Common myeloid progenitor, CD34-positive (primary cell): Measurements from ENCODE around the gene CASKIN2.

Experiments used
- CTCF ChIA-PET: fragments of 350-600 bp; sonication (Branson Sonifier 250); formaldehyde crosslinking; loops from one replicate; lab custom pipeline; 2021; ENCODE audit warnings: antibody characterized with exemption; lab: Charles Lee
- POLR2A ChIA-PET: fragments of 350-600 bp; sonication (Branson Sonifier 250); formaldehyde crosslinking; loops from one replicate; lab custom pipeline; 2021; ENCODE audit warnings: antibody characterized with exemption; lab: Charles Lee
- DNase-seq, 3 donors: peaks; one replicate each; pipeline versions ENCODE4 v3.0.0 to v3.0.0-alpha.2; 2013
- H3K27ac ChIP-seq, 2 experiments: 1 replicate in 1 of 2; 2 replicates in 1 of 2; pipeline ENCODE4 v1.7.0; 2013; ENCODE audit warnings: inconsistent platforms in 2 of 2, low read length in 2 of 2, mild to moderate bottlenecking in 2 of 2, low read depth in 1 of 2, moderate library complexity in 1 of 2; ENCODE audit not compliant: severe bottlenecking in 2 of 2, insufficient read depth in 1 of 2, poor library complexity in 1 of 2
- H3K27me3 ChIP-seq, 5 experiments: replicated peaks in 2 of 5; 1 replicate in 3 of 5; 2 replicates in 2 of 5; pipeline versions ENCODE4 v1.6.1 to v1.7.0; 2013; ENCODE audit warnings: low read length in 4 of 5, mild to moderate bottlenecking in 2 of 5, moderate library complexity in 2 of 5, inconsistent platforms in 1 of 5; ENCODE audit not compliant: insufficient read depth in 5 of 5, control insufficient read depth in 4 of 5
- H3K36me3 ChIP-seq, 4 experiments: 1 replicate in 2 of 4; 2 replicates in 2 of 4; pipeline versions ENCODE4 v1.6.1 to v1.7.0; 2013; ENCODE audit warnings: low read length in 3 of 4, control low read depth in 1 of 4, mild to moderate bottlenecking in 1 of 4; ENCODE audit not compliant: control insufficient read depth in 4 of 4, insufficient read depth in 4 of 4
- H3K4me1 ChIP-seq, 4 experiments: 1 replicate in 3 of 4; 2 replicates in 1 of 4; pipeline versions ENCODE4 v1.6.1 to v1.7.1; 2013; ENCODE audit warnings: low read length in 3 of 4, mild to moderate bottlenecking in 3 of 4, control low read depth in 1 of 4, inconsistent platforms in 1 of 4, moderate library complexity in 1 of 4; ENCODE audit not compliant: control insufficient read depth in 4 of 4, insufficient read depth in 4 of 4; ENCODE audit errors: control extremely low read depth in 1 of 4
- H3K4me3 ChIP-seq, 7 experiments: 1 replicate in 4 of 7; 2 replicates in 3 of 7; pipeline versions ENCODE4 v1.5.1 to v1.7.0; 2013; ENCODE audit warnings: mild to moderate bottlenecking in 7 of 7, low read length in 6 of 7, moderate library complexity in 6 of 7, inconsistent platforms in 2 of 7, low read depth in 2 of 7, control low read depth in 1 of 7; ENCODE audit not compliant: insufficient read depth in 4 of 7, control insufficient read depth in 1 of 7; ENCODE audit errors: extremely low read depth in 1 of 7
- H3K9me3 ChIP-seq, 5 experiments: 1 replicate in 4 of 5; 2 replicates in 1 of 5; pipeline versions ENCODE4 v1.6.1 to v1.7.1; 2013; ENCODE audit warnings: low read length in 4 of 5, mild to moderate bottlenecking in 2 of 5, inconsistent platforms in 1 of 5, low read depth in 1 of 5, moderate library complexity in 1 of 5; ENCODE audit not compliant: control insufficient read depth in 4 of 5, insufficient read depth in 2 of 5; ENCODE audit errors: control extremely low read depth in 1 of 5
- WGBS: methylation state at CpG from one replicate; pipeline ENCODE4 v1.1.5; 2013; ENCODE audit not compliant: insufficient coverage; 5-methylcytosine and 5-hydroxymethylcytosine counted together

Gene CASKIN2

DNA sequence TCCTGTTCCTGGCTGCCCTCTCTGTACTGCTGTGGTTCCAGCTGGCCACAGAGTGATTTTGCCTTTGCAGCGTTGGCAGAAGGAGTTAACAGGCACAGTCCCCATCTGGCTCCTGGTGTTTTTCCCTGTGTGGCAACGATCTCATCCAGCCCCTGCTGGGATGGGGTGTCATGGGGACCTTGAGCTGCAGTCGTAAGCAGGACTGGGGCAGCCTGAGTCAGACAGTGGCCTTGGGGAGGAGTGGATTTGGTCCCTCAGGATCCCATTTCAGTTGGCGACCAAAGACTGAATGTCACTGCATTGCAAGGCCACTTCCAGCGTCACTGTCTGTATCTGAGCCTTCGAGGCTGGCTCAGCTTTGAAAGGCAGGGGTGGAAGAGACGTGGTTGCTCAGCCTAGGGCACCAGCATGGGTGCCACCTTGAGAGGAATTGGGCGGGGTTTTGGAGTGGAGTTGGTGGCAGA lies 47.0 kb downstream of the CASKIN2 start:
- H3K4me1 ChIP-seq, result no peaks in the 10 kb centered on the region
- POLR2A ChIA-PET, result no interaction called here
- CTCF ChIA-PET, result interaction anchor here (2.2 kb wide), 1 partner anchor 10 kb away, joined by 7 read pairs; no protein-coding TSS in a partner anchor
- H3K27me3 ChIP-seq, result no peaks in the 10 kb centered on the region
- no peaks in the 10 kb centered on the region for H3K9me3 ChIP-seq
- no peak overlapping the region for H3K4me3 ChIP-seq
- no peak overlapping the region for H3K27ac ChIP-seq
- peaks cover 0 to 24% (median 15%) of the 10 kb centered on the region in 4 experiments for H3K36me3 ChIP-seq
- WGBS, result 98% methylated on average over 8 of the region's 8 CpGs
- no peak for DNase-seq

DNA sequence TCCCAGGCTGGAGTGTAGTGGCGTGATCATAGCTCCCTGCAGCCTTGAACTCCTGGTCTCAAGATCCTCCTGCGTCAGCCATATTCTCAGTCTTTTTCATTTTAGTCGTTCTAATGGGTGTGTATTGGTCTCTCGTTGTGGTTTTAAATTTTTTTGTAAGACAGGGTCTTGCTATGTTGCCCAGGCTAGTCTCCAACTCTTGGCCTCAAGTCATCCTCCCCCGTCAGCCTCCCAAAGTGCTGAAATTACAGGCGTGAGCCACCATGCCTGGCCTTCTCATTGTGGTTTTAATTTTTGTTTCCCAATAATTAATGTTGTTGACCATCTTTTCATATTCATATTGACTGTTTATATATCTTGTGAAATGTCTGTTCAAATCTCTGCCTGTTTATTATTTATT lies 50.3 kb downstream of the CASKIN2 start:
- WGBS, result no CpG with 5 or more reads among the region's 6 CpGs
- CTCF ChIA-PET, result interaction anchor here (0.8 to 1.8 kb wide), 4 partner anchors 11 to 34 kb away, joined by 3 to 7 read pairs (median 4); no protein-coding TSS in a partner anchor

DNA sequence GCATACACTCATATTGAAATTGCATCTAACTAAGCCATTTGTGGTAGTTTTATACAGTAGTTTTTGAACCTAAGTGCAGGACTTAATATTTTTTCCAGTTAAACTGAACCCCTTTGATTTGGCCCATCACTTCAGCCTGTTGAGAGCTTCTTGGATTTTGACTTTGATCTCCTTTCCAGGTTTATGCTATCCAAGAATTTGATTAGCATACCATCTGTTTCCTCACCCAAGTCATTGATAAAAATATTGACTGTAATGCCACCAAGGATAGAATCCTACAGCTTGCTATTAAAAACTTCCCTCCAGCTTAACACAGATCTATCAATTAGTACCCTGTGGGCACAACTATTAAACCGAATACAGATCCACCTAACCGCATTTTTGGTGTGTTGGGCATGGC lies 51.7 kb downstream of the CASKIN2 start:
- CTCF ChIA-PET, result interaction anchor here (1.0 to 1.8 kb wide), 2 partner anchors 15 to 53 kb away, joined by 3 to 7 read pairs; partner anchors contain the start of gene TSEN54
- Histone ChIP-seq H3K27me3 (no peaks in the 10 kb centered on the region), H3K4me1 (peaks cover 0 to 18% (median 6%) of the 10 kb centered on the region in 4 experiments), H3K4me3 (no peak overlapping the region), H3K27ac (no peak overlapping the region), H3K9me3 (no peaks in the 10 kb centered on the region), H3K36me3 (peaks cover 0 to 4% (median 1%) of the 10 kb centered on the region in 4 experiments)
- 83% methylated on average over 1 of the region's 2 CpGs for WGBS
- POLR2A ChIA-PET, result interaction anchor here (1.7 kb wide), 1 partner anchor 17 kb away, joined by 4 read pairs; no protein-coding TSS in a partner anchor
- no peak for DNase-seq

More for the DNA sequence above, 50.3 kb downstream of the CASKIN2 start:
- no peak for DNase-seq
- H3K36me3 ChIP-seq, result peaks cover 0 to 7% (median 1%) of the 10 kb centered on the region in 4 experiments
- H3K9me3 ChIP-seq, result no peaks in the 10 kb centered on the region
- H3K4me3 ChIP-seq, result no peak overlapping the region
- no peaks in the 10 kb centered on the region for H3K27me3 ChIP-seq
- peaks cover 0 to 6% (median 2%) of the 10 kb centered on the region in 4 experiments for H3K4me1 ChIP-seq
- POLR2A ChIA-PET, result interaction anchor here (0.7 kb wide), 2 partner anchors 12 to 52 kb away, joined by 4 to 9 read pairs; no protein-coding TSS in a partner anchor
- H3K27ac ChIP-seq, result no peak overlapping the region

DNA sequence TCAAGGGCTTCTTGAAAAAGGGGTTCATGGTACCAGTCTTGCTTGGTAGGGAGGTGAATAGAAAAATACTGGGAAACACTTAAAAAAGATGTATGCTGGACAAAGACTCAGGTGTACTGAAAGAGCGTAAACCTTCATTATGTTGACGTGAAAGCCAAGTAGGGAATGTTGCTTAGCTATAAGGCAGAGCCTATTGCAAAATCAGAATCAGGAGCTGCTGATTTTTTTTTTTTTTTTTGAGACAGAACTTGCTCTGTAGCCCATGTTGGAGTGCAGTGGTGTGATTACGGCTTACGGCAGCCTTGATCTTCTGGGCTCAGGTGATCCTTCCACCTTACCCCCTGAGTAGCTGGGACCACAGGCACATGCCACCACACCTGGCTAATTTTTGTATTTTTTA lies 55.0 kb downstream of the CASKIN2 start:
- no peak for DNase-seq
- CTCF ChIA-PET, result interaction anchor here (0.6 to 1.5 kb wide), 4 partner anchors 10 to 467 kb away, joined by 3 to 4 read pairs (median 4); no protein-coding TSS in a partner anchor
- Histone ChIP-seq H3K36me3 (peaks cover 0 to 4% (median 0%) of the 10 kb centered on the region in 4 experiments), H3K27ac (no peak overlapping the region), H3K4me3 (no peak overlapping the region), H3K9me3 (no peaks in the 10 kb centered on the region), H3K4me1 (peaks cover 4 to 48% (median 21%) of the 10 kb centered on the region in 4 experiments), H3K27me3 (no peaks in the 10 kb centered on the region)
- POLR2A ChIA-PET, result interaction anchor here (0.6 kb wide), 1 partner anchor 36 kb away, joined by 5 read pairs; no protein-coding TSS in a partner anchor
- 100% methylated on average over 2 of the region's 4 CpGs for WGBS

DNA sequence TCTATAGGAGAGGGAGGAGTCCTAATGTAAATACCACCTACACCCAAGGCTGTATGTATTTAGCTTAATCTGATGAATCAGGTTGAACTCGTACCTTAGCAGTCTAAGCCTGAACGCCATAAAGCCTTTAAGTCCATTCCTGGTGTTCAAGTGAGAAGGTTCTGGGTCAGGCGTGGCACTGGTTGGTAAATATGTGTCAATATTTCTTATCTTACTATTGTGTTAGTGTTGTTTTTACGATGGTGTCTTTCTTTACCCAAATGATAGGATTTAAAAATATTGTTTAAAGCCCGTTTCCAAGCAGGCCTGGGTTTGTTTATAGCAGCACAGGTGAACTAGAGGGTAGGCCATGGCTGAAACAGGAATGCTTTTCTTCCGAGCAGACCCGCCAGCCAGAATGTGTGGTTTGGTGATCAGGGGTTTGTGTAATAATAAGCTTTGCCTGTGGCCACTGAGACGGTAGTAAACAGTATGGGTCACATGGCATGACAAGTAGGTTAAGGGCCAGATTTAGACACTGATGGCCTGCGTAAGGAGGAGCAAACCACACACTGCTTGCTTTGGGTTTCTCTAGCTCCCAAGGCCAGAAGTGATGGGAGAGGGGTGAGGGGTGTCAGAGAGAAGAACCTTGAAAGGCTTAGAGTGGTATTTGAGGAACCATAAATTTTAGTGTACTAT lies 55.6 kb downstream of the CASKIN2 start:
- POLR2A ChIA-PET, result interaction anchor here (0.6 kb wide), 1 partner anchor 36 kb away, joined by 5 read pairs; no protein-coding TSS in a partner anchor
- H3K36me3 ChIP-seq, result peaks cover 0 to 4% (median 0%) of the 10 kb centered on the region in 4 experiments
- DNase-seq, result peak in 2 of 3 donors; percentile 24 to 36
- H3K9me3 ChIP-seq, result no peaks in the 10 kb centered on the region
- 78% methylated on average over 4 of the region's 9 CpGs for WGBS
- no peak overlapping the region for H3K4me3 ChIP-seq
- peaks cover 4 to 52% (median 21%) of the 10 kb centered on the region in 4 experiments for H3K4me1 ChIP-seq
- H3K27me3 ChIP-seq, result no peaks in the 10 kb centered on the region
- no peak overlapping the region for H3K27ac ChIP-seq
- CTCF ChIA-PET, result interaction anchor here (0.6 to 2.1 kb wide), 5 partner anchors 9 to 468 kb away, joined by 3 to 7 read pairs (median 4); no protein-coding TSS in a partner anchor

DNA sequence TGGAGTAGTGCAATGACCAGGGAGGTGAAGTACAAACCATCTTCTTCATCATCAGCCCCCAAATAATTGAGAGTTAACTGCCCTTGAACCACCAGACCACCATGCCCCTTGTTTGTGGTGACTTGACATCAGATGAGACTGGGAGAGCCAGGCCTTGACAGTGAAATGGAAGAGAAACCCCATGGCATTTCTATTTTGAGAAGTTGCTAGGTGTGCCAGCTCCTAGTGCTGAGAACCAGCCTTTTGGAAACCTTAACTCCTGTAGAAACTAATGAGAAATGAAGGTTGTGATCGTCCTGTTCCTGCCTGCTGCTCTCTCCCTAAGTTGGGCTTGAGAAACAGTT lies 56.1 kb downstream of the CASKIN2 start:
- H3K4me1 ChIP-seq, result peaks cover 4 to 58% (median 23%) of the 10 kb centered on the region in 4 experiments
- ChIA-PET POLR2A (no interaction called here), CTCF (interaction anchor here (1.1 to 2.1 kb wide), 4 partner anchors 9 to 39 kb away, joined by 3 to 8 read pairs (median 6); no protein-coding TSS in a partner anchor)
- peaks cover 0 to 4% (median 0%) of the 10 kb centered on the region in 4 experiments for H3K36me3 ChIP-seq
- H3K9me3 ChIP-seq, result no peaks in the 10 kb centered on the region
- H3K27ac ChIP-seq, result no peak overlapping the region
- H3K27me3 ChIP-seq, result no peaks in the 10 kb centered on the region
- no CpG with 5 or more reads among the region's 1 CpG for WGBS
- no peak for DNase-seq
- no peak overlapping the region for H3K4me3 ChIP-seq
